Ishikawa (cell line): Measurements from ENCODE around the gene GUCA1A.

Experiments
- CEBPB ChIP-seq: IDR thresholded peaks from 2 replicates; pipeline ENCODE4 v1.6.1; 2012
- CREB1 ChIP-seq: IDR thresholded peaks from 2 replicates; pipeline ENCODE4 v1.6.1; 2012; ENCODE audit warnings: low read depth
- EGR1 ChIP-seq: IDR thresholded peaks from 2 replicates; pipeline ENCODE4 v1.6.1; 2012
- EP300 ChIP-seq: IDR thresholded peaks from 2 replicates; pipeline ENCODE4 v1.6.1; 2012; ENCODE audit warnings: borderline replicate concordance
- FOXM1 ChIP-seq: IDR thresholded peaks from 2 replicates; pipeline ENCODE4 v1.6.1; 2012; ENCODE audit warnings: low read depth, borderline replicate concordance
- MAX ChIP-seq: IDR thresholded peaks from 2 replicates; pipeline ENCODE4 v1.6.1; 2012
- NFIC ChIP-seq: IDR thresholded peaks from 2 replicates; pipeline ENCODE4 v1.6.1; 2012
- RAD21 ChIP-seq: IDR thresholded peaks from 2 replicates; pipeline ENCODE4 v1.6.1; 2012; ENCODE audit warnings: low read depth
- REST ChIP-seq: IDR thresholded peaks from 2 replicates; pipeline ENCODE4 v1.6.1; 2012; ENCODE audit warnings: low read depth, mild to moderate bottlenecking
- TAF1 ChIP-seq: IDR thresholded peaks from 2 replicates; pipeline ENCODE4 v1.6.1; 2012; ENCODE audit warnings: low read depth, mild to moderate bottlenecking
- TCF12 ChIP-seq: IDR thresholded peaks from 2 replicates; pipeline ENCODE4 v1.6.1; 2012; ENCODE audit warnings: low read depth
- TEAD4 ChIP-seq: IDR thresholded peaks from 2 replicates; pipeline ENCODE4 v1.6.1; 2012
- USF1 ChIP-seq: IDR thresholded peaks from 2 replicates; pipeline ENCODE4 v1.6.1; 2012
- YY1 ChIP-seq: IDR thresholded peaks from 2 replicates; pipeline ENCODE4 v1.6.1; 2012; ENCODE audit warnings: low read depth
- ZBTB7A ChIP-seq: IDR thresholded peaks from 2 replicates; pipeline ENCODE4 v1.6.1; 2012; ENCODE audit warnings: low read depth

Gene GUCA1A

GRCh38 chr6:42184475-42184874, 11.3 kb downstream of the GUCA1A start:
- TF ChIP-seq CEBPB, result no peak
- TF ChIP-seq CREB1, result no peak
- TF ChIP-seq RAD21, result no peak
- no peak for TF ChIP-seq TAF1
- TF ChIP-seq FOXM1, result no peak
- TF ChIP-seq TEAD4, result no peak
- no peak for TF ChIP-seq TCF12
- no peak for TF ChIP-seq EGR1
- TF ChIP-seq EP300, result no peak
- TF ChIP-seq MAX, result no peak

GRCh38 chr6:42185597-42185996, 12.4 kb downstream of the GUCA1A start:
- TF ChIP-seq EP300, result no peak
- no peak for TF ChIP-seq ZBTB7A
- no peak for TF ChIP-seq RAD21
- no peak for TF ChIP-seq EGR1
- TF ChIP-seq CREB1, result no peak
- TF ChIP-seq YY1, result no peak
- no peak for TF ChIP-seq CEBPB
- TF ChIP-seq USF1, result no peak
- TF ChIP-seq TCF12, result no peak
- TF ChIP-seq TEAD4, result no peak

- TF ChIP-seq CREB1 (no peak), NFIC (no peak), USF1 (no peak), FOXM1 (no peak), TAF1 (no peak)
Measured at GRCh38 chr6:42188406-42188805, 15.2 kb downstream of the GUCA1A start.

GRCh38 chr6:42190554-42191183, 17.5 kb downstream of the GUCA1A start:
- TF ChIP-seq ZBTB7A (no peak), EP300 (no peak)

- TF ChIP-seq TEAD4 (0 out of 2 replicates have a peak, but pooled peaks have one; percentile 8), EP300 (no peak)
Measured at GRCh38 chr6:42193491-42193894, 20.3 kb downstream of the GUCA1A start.

GRCh38 chr6:42194056-42194455, 20.9 kb downstream of the GUCA1A start:
- TF ChIP-seq CREB1 (no peak), CEBPB (no peak), ZBTB7A (no peak), YY1 (no peak), REST (no peak), EP300 (no peak), TAF1 (no peak), TCF12 (no peak), EGR1 (no peak), USF1 (no peak)

GRCh38 chr6:42195415-42195814, 22.3 kb downstream of the GUCA1A start:
- no peak for TF ChIP-seq CREB1
- TF ChIP-seq TCF12, result no peak
- TF ChIP-seq RAD21, result no peak
- no peak for TF ChIP-seq USF1
- no peak for TF ChIP-seq EP300
- no peak for TF ChIP-seq CEBPB
- no peak for TF ChIP-seq TEAD4
- no peak for TF ChIP-seq TAF1
- TF ChIP-seq ZBTB7A, result no peak
- no peak for TF ChIP-seq FOXM1
- no peak for TF ChIP-seq NFIC
- no peak for TF ChIP-seq MAX
- TF ChIP-seq EGR1, result no peak
- no peak for TF ChIP-seq YY1
- TF ChIP-seq REST, result no peak
